CD4-positive, alpha-beta T cell treated with Interleukin-17A for 4 hours (primary cell): ENCODE data around the gene RALGPS1.

Source experiments
- DNase-seq: peaks from one replicate; pipeline ENCODE4 v3.0.0-alpha.2; 2020; ENCODE audit warnings: mixed read lengths

Gene RALGPS1

DNA sequence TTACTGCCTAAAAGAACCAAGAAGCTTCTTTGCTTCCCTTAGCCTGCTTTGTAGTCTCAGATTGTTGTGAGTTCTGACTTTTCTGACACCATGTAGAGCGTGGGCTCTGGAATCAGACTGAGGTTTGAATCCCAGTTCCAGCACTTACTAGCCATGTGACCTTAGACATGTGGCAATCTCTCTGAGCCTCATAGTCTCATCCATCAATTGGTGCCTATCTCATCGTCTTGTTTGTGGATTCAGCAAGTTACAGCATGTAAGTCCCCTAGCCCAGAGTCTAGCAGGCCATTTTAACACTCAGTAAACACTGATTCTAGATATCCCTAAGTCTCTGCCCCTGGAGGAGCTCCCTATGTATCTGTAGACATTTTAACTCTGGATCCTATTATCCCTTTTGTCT lies 113.1 kb downstream of the RALGPS1 start:
- DNase-seq, result no peak

DNA sequence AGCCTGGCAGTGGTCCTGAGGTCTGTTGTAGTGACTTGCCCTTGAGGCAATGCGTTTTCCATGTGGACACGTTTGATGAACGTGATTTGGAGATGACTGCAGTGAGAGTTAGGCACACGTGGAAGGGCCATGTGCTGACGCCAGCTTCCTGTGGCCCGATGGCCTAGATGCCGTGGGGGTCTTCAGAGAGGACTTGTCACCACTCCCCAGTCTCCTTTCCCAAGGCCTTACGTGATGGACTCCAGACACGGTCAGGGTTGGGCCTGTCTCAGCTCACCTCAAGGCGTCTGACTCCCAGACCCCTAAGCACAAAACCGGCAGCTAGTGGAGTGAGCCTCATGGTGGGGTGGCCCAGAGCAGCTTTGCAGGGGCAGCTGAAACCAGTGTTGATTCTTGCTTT lies 115.0 kb downstream of the RALGPS1 start:
- no peak for DNase-seq

DNA sequence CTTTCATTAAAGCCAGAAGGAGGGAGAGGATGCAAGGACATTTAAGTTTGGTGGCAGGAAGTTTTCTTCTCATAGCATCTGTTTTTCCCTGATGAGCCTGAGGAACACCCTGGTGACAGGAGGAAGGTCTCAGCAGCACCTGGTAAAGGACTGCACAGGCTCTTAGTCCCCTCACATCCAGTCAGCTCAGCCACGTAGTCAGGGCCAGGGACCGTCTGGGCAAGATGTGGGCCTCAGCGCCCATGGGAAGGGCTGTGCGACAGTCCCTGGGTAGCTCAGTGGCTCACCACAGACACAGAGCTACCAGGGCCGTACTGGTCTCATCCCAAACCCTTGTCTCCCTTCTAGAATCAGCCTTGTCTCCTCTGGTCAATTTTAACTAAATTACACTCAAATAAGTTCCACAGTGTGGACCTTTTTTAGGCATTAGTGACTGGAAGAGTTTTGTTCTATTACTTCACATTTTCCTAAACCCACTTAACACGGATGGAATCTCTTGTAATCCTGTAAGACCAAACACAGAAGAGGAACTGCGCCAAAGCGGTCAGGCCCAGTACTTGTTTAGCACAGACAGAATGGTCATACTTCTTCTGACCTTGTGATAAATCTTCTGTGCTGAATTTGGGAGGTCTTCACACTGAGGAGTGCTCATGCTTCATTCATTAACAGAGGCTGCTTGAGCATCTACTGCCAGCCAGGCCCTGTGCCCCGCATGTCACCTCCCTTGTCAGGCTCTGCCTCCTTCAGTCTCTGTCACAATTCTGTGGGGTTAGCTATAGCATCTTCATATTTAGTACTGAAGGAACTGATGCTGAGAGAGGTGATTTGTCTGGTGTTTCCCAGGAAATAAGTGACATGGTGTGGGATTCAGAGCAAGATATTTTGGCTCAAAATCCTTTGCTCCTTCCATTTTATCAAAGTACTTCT lies 116.5 kb downstream of the RALGPS1 start:
- no peak for DNase-seq

DNA sequence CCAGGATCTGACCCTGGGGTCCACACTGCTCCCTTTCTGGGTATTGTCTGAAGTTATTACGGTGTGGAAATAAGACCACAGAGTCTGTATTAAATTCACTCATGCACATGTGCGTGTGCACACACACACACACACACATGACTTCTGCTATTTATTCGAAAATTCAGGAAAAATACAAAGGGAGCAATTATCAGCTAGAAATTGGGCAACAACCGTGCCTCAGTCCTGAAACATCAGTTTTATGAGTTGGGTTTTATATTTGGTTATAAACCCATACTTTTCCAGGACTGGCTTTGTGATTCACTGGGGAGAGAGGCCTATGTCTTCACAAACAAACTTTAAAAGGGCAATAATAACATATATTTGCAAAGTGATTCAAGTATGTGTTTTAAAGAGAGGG lies 117.7 kb downstream of the RALGPS1 start:
- DNase-seq, result no peak

DNA sequence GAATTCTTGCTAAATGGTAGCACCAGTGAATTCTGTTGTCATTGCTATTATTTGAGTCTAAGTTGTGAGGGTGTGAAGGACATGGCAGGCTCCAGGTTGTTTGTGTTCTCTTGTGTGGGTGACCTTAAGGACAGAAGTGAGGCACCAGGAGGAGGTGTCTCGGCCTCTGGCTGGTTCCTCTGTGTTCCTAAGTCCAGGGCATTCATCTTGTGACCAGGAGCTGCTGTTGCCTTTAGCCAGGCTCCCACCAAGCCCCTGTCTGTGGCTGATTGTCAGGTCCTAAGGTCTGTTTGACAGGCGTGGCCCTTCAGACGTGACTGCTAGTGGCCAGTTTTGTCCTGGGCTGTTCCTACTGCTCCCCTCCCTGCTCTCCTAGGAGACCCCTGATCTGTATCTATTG lies 118.5 kb downstream of the RALGPS1 start:
- no peak for DNase-seq

DNA sequence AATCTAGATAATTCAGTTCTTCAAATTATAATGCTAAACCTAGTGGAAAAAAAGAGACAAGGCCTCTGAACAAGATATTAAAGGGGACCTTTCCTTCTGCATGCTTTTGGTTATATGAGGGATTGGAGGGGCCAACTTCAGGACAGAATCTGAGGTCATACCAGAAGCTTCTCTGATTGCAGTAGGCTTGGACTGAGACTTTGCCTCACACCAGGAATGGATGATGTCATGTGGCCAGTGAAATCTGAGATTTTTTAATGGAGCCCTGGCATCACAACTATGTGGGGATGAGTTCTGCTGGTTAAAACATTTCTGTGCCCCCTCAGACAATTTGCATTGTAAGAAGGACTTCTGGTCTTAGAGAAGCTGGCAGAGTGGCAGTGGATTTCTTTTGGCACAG lies 119.2 kb downstream of the RALGPS1 start:
- DNase-seq, result no peak

DNA sequence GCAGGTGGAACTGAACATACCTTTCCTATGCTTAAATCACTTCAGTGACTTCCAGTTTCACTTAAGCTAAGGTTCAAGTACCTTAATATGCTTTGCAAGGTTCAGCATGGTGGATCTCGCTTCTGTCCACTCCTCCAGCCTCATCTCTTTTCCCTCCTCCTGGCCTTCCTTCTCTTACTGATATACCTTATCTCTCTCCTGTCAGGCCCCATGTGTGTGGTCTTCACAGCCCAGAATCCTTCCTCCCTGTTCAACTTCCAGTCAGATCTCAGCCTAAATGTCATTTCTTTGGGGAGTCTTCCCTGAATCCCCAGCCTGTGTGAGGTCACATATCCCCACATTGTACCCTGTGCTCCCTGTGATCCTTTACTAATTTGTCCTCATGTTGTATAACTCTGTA lies 120.1 kb downstream of the RALGPS1 start:
- no peak for DNase-seq

DNA sequence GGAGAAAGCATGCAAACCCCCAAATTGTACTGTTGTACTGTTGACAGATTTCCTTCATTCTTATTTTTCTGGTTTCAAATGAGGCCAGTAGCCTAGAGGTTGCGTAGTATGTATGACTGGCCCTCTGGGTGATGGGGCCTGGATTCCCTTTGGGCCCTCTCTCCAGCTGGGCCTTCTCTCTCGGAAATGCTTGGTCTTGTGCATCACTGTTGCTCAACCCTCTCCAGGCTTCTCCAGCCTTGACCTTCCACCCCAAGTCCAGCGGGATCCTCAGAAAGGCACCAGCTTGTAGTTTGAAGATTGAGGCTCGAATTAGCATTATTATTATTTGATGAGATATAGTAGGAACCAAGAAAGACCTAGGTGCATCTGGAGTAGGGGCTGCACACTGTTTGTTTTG lies 120.8 kb downstream of the RALGPS1 start:
- no peak for DNase-seq

DNA sequence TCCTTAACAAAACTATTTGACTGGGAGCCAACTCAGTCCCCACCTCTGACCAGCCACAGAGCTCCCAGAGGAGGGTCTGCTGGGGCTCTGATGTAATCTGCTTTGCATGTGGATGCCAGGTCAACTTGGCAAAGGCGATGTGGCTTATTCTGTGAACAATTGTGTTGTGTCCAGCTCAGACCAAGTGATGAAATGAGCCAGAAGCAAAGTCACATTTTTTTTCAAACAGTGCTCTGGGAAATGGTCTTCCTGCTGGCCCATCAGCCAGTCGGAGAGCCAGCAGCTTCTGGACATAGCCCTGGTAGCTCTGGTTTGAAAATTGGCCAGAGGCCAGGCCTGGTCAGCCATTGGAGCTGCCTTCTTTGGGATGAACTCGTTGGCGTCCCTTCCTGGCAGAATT lies 121.4 kb downstream of the RALGPS1 start:
- DNase-seq, result no peak

DNA sequence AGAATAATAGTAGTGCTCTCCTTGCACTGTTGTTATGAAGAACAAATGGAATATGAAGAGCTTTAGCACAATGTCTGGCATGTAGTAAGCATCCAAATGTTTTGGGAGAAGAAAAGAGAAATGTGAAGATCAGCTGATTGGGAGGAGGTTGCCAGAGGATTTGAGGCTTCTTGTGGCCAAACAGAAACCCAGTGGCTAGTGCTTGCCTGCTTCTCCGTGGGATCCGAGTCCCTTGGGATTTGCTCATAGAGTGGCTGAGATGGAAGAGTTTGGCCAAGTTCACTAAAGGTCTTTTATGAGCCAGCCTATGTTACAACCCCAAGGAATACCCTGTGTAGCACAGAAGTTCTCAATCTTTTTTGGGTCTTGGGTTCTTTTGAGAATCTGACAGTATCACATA lies 121.9 kb downstream of the RALGPS1 start:
- no peak for DNase-seq

DNA sequence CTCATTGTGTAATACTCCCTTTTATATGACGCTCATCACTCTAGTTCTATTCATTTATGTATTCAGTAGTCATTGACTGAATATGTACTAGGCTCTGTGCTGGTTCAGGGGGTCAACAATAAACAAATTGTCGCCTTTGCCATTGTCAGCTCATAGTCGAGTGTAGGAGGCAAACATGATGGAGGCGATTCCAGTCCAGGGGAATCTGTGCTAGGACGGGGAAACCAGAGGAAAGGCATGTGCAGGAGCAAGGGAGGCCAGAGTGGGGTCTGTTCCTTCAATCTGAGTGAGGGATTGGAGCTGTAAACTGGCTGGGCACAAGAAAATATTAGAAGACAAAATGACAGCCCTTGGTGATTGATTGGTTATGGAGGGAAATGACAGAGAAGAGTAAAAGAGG lies 123.9 kb downstream of the RALGPS1 start:
- no peak for DNase-seq

DNA sequence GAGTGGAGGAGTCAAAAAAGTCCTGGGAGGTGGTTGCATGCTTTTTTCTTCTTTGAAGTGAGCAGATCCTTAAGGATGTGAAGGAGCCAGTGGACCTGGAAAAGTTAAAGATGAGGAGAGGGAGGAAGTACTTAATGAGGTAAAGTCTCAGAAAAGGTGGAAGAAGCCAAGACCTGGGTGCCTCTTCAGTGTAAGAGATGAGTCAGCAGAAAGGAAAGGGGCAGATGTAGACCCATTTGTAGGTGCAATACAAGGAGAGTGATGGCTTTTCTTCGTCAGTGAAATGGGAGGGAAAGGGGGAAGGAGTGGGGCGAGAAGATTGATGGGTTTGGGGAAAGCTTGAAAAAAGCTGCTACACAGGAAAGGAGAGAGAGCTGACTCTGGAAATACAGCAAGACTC lies 124.9 kb downstream of the RALGPS1 start:
- DNase-seq, result no peak

DNA sequence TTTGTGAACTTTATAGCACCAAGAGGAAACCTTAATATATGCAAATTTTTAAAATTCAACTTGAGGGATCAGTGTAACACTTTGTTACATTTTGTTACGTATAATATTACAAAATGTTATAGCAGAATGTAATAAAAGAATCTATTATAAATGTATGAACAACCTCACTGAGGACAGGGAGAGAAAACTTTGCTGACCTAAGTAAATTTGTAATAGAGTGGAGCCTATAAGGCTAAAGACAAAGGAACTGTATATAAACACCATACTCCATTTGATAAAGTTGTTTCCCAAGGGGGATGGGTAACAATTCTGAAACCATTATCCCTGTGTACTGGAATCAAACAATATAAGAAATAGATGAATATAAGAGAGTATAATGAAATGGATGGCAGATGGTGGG lies 130.6 kb downstream of the RALGPS1 start:
- DNase-seq, result no peak

DNA sequence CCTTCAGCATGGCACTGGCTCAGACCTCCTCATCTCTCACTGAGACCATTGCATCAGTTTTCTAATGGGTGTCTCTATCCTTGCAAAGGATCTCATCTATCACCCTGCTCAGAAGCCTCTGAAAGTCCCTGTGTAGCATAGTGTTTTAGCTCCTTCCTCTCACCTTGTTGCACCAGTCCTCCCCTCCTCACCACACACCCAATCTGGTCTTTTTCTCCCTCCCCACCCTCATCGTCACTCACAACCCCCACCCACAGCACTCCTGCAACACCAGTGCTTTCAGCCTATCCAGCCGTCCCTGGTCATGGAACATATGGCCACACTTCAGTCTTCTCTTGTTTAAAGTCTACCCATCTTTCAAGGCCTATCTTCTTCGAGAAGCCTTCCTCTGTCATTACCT lies 133.4 kb downstream of the RALGPS1 start:
- no peak for DNase-seq

DNA sequence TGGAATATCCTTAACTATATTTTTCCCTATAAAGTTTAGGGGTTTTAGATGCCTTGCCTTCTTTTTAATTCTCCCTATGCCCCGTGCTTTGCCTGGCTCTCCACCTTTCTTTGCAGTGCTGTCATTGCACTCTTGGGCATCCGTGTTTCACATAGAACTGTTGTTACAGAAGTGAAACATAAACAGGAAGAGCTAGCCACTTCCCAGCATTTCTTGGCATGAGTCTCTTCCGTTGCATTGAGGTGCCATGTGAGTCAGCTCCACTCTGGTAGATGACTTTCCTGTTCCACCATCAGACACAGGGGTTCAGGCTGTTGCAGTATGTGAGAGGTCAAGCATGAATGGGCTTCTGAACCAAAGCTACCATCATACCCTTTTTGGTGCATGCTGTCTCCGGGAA lies 134.5 kb downstream of the RALGPS1 start:
- DNase-seq, result peak; percentile 49

DNA sequence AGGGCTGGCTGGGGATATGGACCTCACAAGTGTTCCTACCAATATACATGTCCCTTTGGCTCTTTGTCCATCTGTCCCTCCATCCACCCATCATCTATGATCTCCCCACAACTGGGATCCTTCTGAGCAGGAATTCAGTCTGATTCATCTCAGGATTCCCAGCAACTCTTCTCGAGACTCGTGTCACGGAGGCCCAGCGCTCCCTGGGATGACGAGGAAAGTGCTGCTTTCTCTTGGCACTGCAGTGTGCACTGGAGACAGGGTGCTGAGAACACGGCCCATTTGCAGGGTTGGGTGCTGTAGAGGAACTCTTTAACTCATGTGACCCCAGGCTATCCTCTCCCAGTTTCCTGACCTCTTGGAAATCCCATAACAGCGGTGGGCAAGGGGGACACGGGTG lies 135.0 kb downstream of the RALGPS1 start:
- no peak for DNase-seq

DNA sequence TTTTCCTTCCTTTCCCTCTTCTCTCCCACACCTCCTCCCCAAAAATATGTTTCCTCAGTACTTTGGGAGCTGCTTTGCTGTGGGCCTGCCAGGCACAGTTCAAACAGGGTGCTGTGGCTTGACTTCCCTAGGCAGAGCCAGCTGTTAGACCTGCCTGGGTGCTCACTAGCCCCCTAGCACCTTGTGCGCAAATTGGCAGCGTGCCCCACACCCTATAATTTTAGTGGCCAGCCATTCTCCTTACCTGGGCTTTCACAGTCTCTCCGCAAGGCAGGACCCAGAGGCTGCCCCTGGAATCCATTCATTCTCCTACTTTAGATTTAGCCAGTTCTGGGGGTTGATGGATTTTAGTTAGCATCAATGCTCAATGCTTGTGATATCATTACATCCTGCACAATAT lies 135.6 kb downstream of the RALGPS1 start:
- no peak for DNase-seq

DNA sequence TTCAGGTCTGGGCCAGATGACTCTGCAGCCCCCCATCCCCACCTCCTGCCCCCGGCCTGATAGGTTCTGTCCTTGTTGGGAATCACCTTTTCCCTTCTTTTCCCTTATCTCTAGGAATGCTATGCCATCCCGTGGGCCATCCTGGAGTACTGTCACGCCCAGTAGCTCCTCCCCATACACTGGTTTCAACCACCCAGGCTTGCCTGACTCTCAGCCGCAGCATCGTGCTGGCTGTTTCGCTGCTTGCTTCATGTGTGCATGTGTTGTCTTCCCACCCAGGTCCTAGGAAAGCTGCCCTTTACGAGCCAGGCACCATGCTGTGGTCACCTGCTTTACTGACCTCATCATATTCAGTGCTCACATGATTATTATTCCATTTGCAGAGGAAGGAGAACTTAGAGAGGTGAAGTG lies 136.0 kb downstream of the RALGPS1 start:
- DNase-seq, result no peak

DNA sequence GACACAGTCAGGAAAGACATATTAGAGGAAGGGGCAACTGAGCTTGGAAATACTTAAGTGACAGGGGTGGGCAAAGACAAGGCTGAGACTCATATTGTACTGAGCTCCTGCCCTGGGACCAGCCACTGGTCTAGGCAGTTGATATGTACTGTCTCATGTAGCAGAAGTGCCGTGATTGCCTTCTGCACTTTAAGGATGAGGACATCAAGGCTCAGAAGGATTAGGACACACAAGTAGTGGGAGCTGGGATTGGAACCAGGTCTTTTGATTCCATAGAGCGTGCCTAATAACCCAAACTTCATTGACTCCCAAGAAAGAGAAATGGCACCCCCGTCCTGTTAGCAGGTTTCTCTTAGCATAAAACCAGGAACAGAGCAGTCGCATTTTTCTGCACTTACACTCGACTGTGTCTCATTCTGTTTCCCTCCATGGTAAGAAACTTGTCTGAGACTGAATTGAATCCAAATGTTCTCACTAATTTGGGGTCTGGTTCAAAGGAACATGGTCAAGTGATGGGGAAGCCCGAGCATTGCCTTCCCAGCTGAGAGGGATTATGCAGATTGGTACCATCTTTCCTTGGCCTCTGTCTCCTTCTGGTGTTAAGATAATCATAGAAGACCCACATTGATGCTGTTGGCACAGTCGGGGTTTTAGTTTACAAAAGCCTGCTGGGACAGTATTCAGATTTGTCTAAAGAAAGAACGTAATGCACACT lies 137.5 kb downstream of the RALGPS1 start:
- DNase-seq, result no peak

DNA sequence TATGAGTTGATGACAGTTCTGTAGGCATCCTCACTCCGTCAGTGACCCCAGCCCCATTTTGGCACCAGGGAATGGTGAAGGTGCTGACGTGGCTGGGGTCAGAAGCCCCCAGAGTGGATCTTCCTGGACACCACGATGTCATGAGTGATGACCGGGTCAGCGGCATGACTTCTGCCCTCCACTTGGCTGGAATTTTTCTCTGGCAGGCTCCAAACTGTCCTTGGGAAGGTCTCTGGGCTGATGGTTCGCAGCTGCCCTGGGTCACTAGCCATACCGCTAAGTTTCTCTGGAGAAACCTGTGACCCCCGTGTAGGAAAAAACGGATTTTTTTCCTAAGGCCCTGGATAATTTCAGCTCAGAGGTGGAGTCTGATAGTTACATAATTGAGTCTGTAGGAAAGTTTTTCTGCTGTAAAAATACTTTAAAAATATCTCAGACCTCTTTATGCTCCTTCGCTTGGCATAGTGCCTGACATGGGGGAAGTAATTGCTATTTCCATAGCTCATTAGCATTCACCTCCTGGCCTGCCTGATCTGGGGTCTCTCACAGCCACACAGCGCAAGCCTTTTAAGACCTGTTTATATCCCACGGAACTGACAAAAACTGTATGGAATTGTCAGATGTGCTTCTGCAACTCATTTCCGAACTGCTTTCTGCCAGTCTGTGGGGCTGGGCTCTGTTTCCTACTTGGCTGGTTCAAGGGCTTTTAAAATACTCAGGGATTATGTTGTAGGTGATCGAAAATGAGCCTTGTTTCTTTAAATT lies 138.7 kb downstream of the RALGPS1 start:
- DNase-seq, result no peak

DNA sequence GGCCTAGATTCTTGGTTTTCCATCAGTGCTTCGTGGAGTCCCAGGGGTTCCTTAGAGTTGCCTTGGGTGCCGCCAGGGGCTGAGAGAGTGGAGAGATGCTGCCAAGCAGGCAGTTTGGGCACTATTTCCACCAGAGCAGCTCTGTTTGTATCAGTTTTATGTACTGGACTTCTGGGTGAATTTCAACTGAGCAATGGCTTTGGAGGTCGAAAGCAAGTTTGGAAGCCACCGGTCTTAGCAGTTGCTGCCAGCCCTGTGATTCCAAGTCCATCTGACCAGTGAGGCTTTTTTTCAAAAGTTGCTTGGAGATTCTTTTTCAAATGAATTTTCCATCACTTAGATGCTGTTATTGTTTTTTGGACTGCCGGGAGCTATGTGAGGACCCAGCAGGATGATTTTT lies 139.4 kb downstream of the RALGPS1 start:
- DNase-seq, result no peak

DNA sequence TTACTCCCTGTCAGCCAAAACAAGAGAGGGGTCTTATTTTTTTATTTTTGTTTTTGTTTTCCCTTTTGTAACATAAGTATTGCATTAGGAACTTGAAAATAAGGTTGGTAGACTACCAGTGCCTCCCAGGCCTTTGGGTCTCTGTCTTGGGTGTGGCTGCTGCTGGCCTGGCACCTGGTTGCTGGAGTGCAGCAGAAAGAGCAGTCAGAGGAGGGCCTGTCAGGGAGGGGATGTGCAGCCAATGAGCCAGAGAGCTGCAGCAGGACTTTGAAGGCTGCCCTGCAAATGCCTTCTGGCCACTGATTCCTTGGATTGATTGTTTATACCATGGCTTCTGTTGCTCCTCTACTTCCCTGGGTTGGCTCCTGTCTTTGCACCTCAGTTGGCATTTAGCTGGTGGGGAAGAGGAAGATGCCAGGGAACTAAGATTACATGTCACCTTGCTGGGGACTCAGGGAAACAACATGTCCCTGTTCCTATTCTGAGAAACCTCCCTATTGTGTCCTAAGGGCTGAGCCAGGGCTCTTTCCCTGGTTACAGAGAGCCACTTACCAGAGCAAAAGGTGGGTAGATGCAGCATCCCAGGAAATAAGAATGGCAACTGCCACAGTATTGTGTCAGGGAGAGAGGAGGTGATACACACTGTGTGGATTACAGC lies 141.3 kb downstream of the RALGPS1 start:
- DNase-seq, result no peak

DNA sequence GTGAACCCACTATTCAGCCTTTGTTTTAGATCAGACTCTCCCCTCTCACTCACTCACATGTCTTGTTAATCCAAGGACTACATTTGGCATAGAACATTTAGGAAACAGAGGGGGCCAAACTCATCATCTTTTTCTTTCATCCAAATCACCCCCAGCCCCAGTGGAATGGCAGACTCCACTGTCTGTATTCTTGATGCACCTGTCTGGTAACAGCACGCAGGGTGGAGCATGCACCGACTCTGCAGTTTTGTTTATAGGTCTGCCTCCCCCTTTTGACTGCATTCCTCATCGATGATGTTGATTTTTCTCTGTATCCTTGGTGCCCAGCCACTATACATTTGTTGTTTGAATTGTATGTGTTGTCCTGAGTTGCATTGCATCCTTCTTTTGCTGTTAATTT lies 141.9 kb downstream of the RALGPS1 start:
- DNase-seq, result no peak
